ENCODE data around the gene SRMS. TPM values are rescaled to one million over a fixed set of nuclear protein-coding genes. Genes with fewer than 3 reads are reported as not detected.
"Not testable (repeated sequence)": the region's sequence is repeated elsewhere in the genome, so short reads cannot be mapped to it uniquely, and the experiment has no call there.

Gene SRMS
- polyA plus RNA-seq, 4 donors = 0.17 to 0.31 (median 0.24) TPM; not detected in 1

DNA sequence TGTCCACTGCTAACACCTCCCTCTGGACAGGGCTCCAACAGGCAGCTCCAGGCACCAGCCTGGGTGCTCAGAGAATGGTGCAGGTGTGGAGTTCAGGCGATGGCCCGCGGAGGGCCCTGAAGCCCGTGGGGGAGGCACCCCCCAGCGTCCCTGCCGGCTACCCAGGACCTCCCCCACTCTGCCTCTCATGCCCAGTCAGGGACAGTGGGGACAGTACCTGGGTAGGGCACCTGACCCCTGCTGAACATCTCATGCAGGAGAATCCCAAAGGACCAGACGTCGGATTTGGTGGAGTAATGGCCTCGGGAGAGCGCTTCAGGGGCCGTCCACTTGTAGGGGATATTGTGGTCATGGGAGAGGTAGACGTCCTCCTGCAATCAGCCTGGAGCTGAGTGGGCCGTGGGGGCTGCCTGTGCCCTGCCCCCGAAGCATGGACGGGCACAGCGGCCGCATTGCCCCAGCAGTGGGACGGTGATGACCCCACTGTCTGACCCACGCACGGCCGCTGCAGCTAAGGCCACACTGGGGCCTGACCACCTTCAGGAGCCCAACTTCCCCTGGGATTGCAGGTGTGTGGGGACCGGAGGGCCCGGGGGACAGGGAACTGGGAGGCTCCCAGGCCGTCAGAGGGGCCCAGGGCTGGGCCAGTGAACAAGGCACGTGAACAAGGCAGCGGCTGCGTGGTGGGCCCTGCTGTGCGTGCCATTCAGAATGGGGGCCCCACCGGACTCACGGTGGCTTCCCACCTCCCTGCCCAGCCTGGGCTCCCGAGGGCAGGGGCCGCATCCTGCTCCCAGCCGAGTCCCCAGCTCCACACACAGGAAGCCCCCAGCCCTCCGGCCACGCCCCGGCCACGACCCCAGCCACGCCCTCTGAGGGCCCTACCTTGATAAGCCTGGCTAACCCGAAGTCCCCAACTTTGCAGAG lies 17.4 kb downstream of the SRMS start:
- no peak for DNase-seq (ENCODE audit: low read depth in 4 of 4, low spot score in 3 of 4)

- no peak for DNase-seq (ENCODE audit: low read depth in 4 of 4, low spot score in 3 of 4)
These were observed 18.2 kb downstream of the SRMS start for GRCh38 chr20:63529180-63529860.

DNA sequence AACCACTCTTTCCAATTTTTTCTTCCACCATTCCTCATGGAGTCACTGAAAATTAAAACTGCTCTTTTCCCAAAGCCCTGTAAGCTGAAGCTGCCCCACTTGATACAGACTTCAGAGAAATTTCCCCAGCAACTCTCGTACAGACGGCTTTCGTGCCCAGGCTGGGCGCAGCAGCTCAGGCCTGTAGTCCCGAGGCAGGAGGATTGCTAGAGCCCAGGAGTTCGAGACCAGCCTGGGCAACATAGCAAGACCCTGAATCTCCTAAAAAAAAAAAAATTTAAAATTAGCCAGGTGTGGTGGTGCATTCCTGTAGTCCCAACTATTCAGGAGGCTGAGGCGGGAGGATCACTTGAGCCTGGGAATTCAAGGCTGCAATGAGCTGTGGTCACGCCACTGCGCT lies 20.4 kb downstream of the SRMS start:
- DNase-seq (ENCODE audit: low read depth in 4 of 4, low spot score in 3 of 4) = no peak

- DNase-seq (ENCODE audit: low read depth in 4 of 4, low spot score in 3 of 4) = no peak
These were observed 21.6 kb downstream of the SRMS start for GRCh38 chr20:63525971-63526370.

DNA sequence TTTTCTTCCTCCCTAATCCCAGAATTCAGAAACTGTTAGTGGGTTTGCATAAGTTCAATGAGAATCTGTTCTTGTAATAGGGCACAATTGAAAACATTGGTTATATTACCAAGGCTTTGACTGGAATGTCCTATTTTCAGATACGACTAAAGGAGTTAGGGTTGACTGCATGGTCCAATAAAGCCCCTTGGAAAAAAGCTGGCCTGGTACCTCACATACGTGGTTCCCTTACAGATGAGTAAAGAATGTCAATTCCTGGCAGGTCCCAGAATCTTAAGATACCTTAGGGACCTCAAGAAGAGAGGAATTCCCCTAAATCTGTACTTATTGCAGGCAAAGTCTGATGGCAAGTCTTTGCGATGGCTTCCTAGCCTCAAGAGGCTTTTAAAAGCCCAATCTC lies 22.4 kb downstream of the SRMS start:
- DNase-seq (ENCODE audit: low read depth in 4 of 4, low spot score in 3 of 4) = no peak

DNA sequence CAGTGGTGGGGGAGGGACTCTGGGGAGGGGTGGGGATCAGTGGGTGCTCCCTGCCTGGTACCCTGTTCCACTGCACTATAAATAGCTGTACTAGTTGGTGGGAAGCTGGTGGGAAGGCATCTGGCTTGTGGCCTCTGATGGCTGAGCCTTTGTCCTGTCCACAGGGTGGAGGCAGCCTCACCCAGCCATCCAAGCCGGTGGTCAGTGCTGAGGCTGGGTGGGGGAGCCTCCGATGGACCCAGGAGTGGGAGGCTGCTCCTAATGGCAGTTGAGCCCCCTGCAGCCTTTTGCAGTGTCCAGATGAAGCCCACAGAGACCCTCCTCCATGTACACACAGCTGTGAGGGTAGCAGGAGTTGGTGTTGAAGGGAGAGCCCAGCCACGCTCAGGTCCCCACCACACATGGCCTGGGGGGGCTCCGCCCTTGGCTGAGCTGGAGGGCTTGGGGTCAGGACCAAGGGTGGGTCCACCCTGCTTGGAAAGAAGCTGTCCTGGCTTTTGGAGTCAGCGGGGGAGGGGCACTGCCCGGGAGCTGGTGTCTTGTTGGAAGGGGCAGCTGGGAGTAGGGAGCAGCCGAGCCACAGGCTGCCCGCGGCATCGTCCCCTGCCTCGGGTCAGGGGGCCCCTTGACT lies 24.5 kb downstream of the SRMS start:
- DNase-seq (ENCODE audit: low read depth in 4 of 4, low spot score in 3 of 4) = no peak

GRCh38 chr20:63522091-63522868 lies 25.3 kb downstream of the SRMS start:
- DNase-seq (ENCODE audit: low read depth in 4 of 4, low spot score in 3 of 4) = no peak

DNA sequence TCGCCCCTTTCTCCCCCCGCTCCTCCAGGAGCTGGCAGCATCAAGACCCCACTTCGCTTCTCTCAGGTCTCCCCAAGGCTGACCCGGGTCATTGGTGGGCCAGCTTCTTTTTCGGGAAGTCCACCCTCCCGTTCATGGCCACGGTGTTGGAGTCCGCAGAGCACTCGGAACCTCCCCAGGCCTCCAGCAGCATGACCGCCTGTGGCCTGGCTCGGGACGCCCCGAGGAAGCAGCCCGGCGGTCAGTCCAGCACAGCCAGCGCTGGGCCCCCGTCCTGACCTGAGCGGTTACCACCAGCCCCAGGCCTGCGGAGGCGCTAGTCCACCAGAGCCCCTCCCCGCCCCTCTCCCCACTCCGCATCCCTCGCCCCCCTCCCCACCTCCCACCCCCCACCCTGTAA lies 25.9 kb downstream of the SRMS start:
- no peak for DNase-seq (ENCODE audit: low read depth in 4 of 4, low spot score in 3 of 4)

GRCh38 chr20:63520934-63521601 lies 26.5 kb downstream of the SRMS start:
- peak in 3 of 4 donors; percentile 51 to 73 (median 68) for DNase-seq (ENCODE audit: low read depth in 4 of 4, low spot score in 3 of 4)

DNA sequence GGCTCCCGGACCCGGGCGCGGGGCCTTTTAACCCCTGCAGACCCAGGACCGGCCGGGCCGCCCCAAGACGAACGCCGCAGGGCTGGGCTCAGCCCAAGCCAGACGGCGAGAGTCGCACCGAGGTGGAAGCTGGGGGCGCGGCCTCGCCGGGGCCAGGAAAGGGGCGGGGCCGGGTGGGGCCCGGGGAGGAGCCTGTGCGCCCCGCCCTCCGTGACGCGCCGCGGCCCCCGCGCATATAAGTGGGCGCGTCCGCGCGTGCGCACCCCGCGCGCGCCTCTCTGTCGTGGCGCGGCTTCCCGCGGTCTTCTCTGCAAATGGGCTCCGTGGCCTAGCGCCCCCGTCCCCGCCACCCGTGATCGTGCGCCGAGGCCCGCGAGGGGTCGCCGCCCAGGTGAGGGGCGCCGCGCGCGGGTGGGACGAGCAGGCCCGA lies 27.0 kb downstream of the SRMS start, which contains the start of gene PPDPF:
PPDPF (plus strand) TSS at position 262 of the 430 bp plus-strand sequence. CDS start 544 bp downstream, outside the sequence.
- DNase-seq (ENCODE audit: low read depth in 4 of 4, low spot score in 3 of 4) = peak; percentile 74 to 79 (median 77)

GRCh38 chr20:63519668-63520503 lies 27.7 kb downstream of the SRMS start:
- DNase-seq (ENCODE audit: low read depth in 4 of 4, low spot score in 3 of 4) = no peak

DNA sequence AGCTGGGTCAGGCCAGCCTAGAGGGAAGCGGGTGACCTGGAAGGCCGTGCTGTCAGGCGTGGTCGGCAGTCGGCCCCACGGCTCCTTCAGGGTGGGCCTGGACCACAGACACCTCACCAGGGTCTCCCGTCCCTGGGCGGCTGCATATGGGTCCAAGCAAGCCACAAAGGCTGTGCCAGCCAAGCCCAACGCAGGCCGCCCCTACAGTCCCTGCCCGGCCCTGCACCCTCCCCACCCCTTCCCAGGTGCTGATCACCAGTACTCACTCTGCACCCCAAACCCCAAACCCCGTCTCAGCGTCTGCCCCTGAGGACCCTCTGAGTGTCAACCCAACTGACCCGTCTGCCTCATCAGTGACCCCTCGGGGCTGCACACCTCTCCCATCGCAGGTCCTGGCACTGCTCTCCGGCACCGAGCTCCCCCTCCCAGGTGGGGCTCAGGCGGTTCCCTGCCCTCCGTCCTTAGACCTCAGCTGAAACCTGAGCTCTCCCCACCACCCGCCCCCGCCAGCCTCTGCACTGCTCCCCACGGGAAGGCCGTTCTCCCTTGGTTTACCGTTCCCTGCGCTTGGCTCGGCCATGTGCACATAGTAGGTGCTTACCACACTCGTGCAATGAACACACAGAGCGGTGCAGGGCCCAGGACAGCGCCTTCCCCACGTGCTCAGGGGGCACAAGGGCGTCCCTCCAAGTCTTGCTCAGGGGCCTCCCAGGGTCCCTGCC lies 28.4 kb downstream of the SRMS start:
- DNase-seq (ENCODE audit: low read depth in 4 of 4, low spot score in 3 of 4) = no peak

- DNase-seq (ENCODE audit: low read depth in 4 of 4, low spot score in 3 of 4) = no peak
These were observed 29.1 kb downstream of the SRMS start for GRCh38 chr20:63518351-63518861.

GRCh38 chr20:63517376-63518309 lies 29.9 kb downstream of the SRMS start:
- DNase-seq (ENCODE audit: low read depth in 4 of 4, low spot score in 3 of 4) = no peak

DNA sequence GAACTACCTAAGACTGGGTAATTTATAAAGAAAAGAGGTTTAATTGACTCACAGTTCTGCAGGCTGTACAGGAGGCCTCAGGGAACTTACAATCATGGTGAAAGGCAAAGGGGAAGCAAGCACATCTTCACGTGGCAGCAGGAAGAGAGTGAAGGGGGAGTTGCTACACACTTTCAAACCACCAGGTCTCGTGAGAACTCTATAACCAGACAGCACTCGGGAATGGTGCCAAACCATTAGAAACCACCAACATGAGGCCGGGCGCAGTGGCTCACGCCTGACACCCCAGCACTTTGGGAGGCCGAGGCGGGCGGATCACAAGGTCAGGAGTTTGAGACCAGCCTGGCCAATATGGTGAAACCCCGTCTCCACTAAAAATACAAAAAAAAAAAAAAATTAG lies 33.0 kb downstream of the SRMS start:
- DNase-seq (ENCODE audit: low read depth in 4 of 4, low spot score in 3 of 4) = not testable (repeated sequence)

DNA sequence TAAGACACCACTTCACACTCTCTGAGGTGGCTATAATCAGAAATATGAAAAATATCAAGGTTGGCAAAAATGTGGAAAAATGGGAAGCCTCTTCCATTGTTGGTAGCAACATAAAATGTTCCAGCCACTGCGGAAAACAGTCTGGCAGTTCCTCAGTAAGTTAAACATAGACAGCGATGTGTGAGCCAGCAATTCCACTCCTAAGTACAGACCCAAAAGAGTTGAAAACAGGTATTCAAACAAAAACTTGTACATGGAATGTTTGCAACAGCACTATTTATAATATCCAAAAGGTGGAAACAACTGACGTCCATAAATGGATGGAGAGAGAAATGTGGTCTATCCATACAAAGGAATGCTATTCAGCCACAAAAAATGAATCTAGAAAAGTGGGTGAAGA lies 34.3 kb downstream of the SRMS start:
- no peak for DNase-seq (ENCODE audit: low read depth in 4 of 4, low spot score in 3 of 4)

- DNase-seq (ENCODE audit: low read depth in 4 of 4, low spot score in 3 of 4) = no peak
These were observed 38.4 kb downstream of the SRMS start for GRCh38 chr20:63509088-63509564.

Measured in right renal pelvis (tissue), 4 donors.